K562 (cell line): ENCODE results near the gene CCDC9. TPM values are rescaled to one million over a fixed set of nuclear protein-coding genes. Genes with fewer than 3 reads are reported as not detected.

Experiments used
- ARID3A ChIP-seq: IDR thresholded peaks from 2 replicates; pipeline ENCODE4 v1.6.1; 2012; ENCODE audit warnings: low read depth, low read length, improper control_type of control experiment, borderline replicate concordance
- BRCA1 ChIP-seq, 2 experiments: fragments of 450-650 bp in 1 of 2; sonication (generic) in 1 of 2; formaldehyde crosslinking in 1 of 2; IDR thresholded peaks; 2 replicates each; pipeline versions ENCODE4 v1.5.0 to v1.6.1; 2017 to 2020; ENCODE audit warnings: mild to moderate bottlenecking in 1 of 2, missing genetic modification reagents in 1 of 2
- DNMT1 ChIP-seq: fragments of 450-650 bp; IDR thresholded peaks from 2 replicates; pipeline ENCODE4 v1.6.1; 2016; ENCODE audit warnings: antibody characterized with exemption, mild to moderate bottlenecking
- FOS ChIP-seq: IDR thresholded peaks from 3 replicates; pipeline ENCODE4 v1.6.1; 2011; ENCODE audit not compliant: insufficient read length; ENCODE audit errors: extremely low read depth
- FOXJ2 ChIP-seq: fragments of 200-800 bp; sonication (Bioruptor generic); IDR thresholded peaks from 2 replicates; pipeline ENCODE4 v1.6.1; 2016; ENCODE audit warnings: missing genetic modification characterization, missing compliant biosample characterization
- GTF2F1 ChIP-seq: IDR thresholded peaks from 2 replicates; pipeline ENCODE4 v1.6.1; 2011; ENCODE audit warnings: low read depth, low read length, improper control_type of control experiment
- HDAC1 ChIP-seq, 2 experiments: fragments of 450-650 bp; IDR thresholded peaks; 2 replicates each; pipeline ENCODE4 v1.6.1; 2016 to 2017; ENCODE audit warnings: inconsistent platforms in 1 of 2, mild to moderate bottlenecking in 1 of 2, moderate library complexity in 1 of 2
- KLF16 ChIP-seq: IDR thresholded peaks from 2 replicates; pipeline ENCODE4 v1.6.1; 2016; ENCODE audit warnings: antibody characterized with exemption
- MTA2 ChIP-seq: fragments of 450-650 bp; IDR thresholded peaks from 2 replicates; pipeline ENCODE4 v1.6.1; 2016; ENCODE audit warnings: low read depth
- NCOA6 ChIP-seq: fragments of 450-650 bp; IDR thresholded peaks from 2 replicates; pipeline ENCODE4 v1.6.1; 2017; ENCODE audit warnings: mild to moderate bottlenecking
- ZBTB11 ChIP-seq, 3 experiments: fragments of 200-800 bp in 1 of 3; fragments of 250-450 bp in 1 of 3; fragments of 450-650 bp in 1 of 3; sonication (Bioruptor Pico) in 1 of 3; sonication (Bioruptor generic) in 1 of 3; formaldehyde crosslinking in 1 of 3; IDR thresholded peaks; 2 replicates each; pipeline versions ENCODE4 v1.6.1 to v1.8.0; 2016 to 2022; ENCODE audit warnings: mild to moderate bottlenecking in 2 of 3, missing genetic modification characterization in 2 of 3, missing compliant biosample characterization in 1 of 3, moderate library complexity in 1 of 3
- ZEB2 ChIP-seq: fragments of 450-650 bp; IDR thresholded peaks from 2 replicates; pipeline ENCODE4 v1.6.1; 2016
- ZNF384 ChIP-seq: IDR thresholded peaks from 2 replicates; pipeline ENCODE4 v1.6.1; 2012; ENCODE audit warnings: low read depth, low read length, improper control_type of control experiment
- ZNF436 ChIP-seq: fragments of 250-450, 450-650 bp; sonication (Bioruptor Pico); formaldehyde crosslinking; IDR thresholded peaks from 2 replicates; pipeline ENCODE4 v1.7.0; 2020; ENCODE audit warnings: mild to moderate bottlenecking
- ZNF507 ChIP-seq: conservative IDR thresholded peaks from 2 replicates; pipeline ENCODE4 v1.6.1; 2017; ENCODE audit warnings: missing genetic modification characterization, missing compliant biosample characterization
- ZNF764 ChIP-seq: fragments of 250-450 bp; sonication (Bioruptor Pico); IDR thresholded peaks from 2 replicates; pipeline ENCODE4 v1.4.0; 2020; ENCODE audit warnings: low read depth, mild to moderate bottlenecking, moderate library complexity
- polyA plus RNA-seq, 8 experiments: library from polyadenylated mRNA; depleted of rRNA in 4 of 8; stranded (reverse) in 5 of 8; unstranded in 3 of 8; fragments of >200 nt; fragmentation: Nextera tagmentation in 2 of 8; fragmentation: Illumina TruSeq in 1 of 8; extraction: Ambion mirVana in 2 of 8; extraction: Trizol in 1 of 8; gene quantifications; 2 replicates each; pipeline versions ENCODE4 v1.2.1 to v1.2.3, GENCODE V29; 2011 to 2014; ENCODE audit warnings: inconsistent platforms in 1 of 8, missing spikeins in 1 of 8
- total RNA-seq, 7 experiments: library from RNA; depleted of rRNA in 6 of 7; stranded (reverse); fragments of >200 nt in 6 of 7; fragmentation: Illumina TruSeq in 2 of 7; extraction: Trizol in 2 of 7; gene quantifications; 2 replicates each; pipeline versions ENCODE4 v1.2.1 to v1.2.3, GENCODE V29; 2011 to 2021; ENCODE audit warnings: low replicate concordance in 1 of 7
- TF ChIP-seq, protein P1 (sequence below): sonication (generic); formaldehyde crosslinking; IDR thresholded peaks from 2 replicates; pipeline ENCODE4 v1.8.1; 2022; ENCODE audit warnings: missing genetic modification reagents
- TF ChIP-seq, protein P2 (sequence below): sonication (generic); formaldehyde crosslinking; IDR thresholded peaks from 2 replicates; pipeline ENCODE4 v1.8.0; 2023; ENCODE audit warnings: mild to moderate bottlenecking, missing genetic modification reagents

CCDC9 gene
- total and polyA plus RNA-seq, 9 of the 15 experiments (the other 6 are each of a cell fraction or from before 2014, with no cell fraction given): 0.23 to 38.6 (median 8.4) TPM

DNA sequence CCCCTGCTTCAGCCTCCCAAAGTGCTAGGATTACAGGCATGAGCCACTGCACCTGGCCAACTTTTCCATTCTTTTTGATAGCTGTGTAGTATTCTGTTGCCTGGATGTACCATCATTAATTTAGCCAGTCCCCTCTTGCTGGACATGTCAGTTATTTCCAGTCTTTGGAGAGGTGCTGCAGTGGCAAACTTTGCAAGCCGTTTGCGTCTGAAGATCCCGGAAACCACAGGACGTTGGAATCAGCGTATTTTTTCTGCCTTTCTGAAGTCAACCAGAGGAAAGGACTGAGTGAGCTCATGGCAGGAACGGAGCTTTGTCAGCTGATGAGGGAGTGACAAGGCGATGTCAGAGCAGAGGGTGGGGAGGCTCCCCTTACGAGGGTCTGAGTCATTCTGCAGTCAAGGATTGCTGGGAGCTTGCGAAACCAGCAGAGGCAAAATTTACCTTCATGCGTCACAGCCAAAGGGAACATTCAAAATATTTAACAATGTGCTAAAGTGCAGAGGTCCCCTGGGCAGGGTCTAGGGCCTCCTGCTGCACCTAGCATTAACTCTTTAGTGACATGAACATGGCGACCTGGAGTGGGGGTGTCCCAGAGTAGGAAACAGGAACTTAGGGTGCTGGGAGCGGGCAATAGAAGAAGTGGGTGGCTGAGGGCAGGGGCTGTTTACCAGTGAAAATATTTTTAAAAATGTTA lies 58.9 kb downstream of the CCDC9 start (continued):
- peak; percentile 51 for TF ChIP-seq ZNF384
- no peak for TF ChIP-seq ZNF436
- TF ChIP-seq BRCA1 (IDR thresholded peaks at IDR 0.05): no peak
- no peak for TF ChIP-seq BRCA1 (CRISPR knock-in tag; IDR thresholded peaks at IDR 0.05)
- TF ChIP-seq ZNF507 (tag): no peak
- peak; percentile 3 for TF ChIP-seq MTA2
- TF ChIP-seq FOS: peak; percentile 64
- no peak for TF ChIP-seq DNMT1
- TF ChIP-seq ARID3A: no peak
- no peak for TF ChIP-seq GTF2F1
- TF ChIP-seq FOXJ2: no peak; the same call in 1 of the 2 replicates
- TF ChIP-seq ZEB2: 0 out of 2 replicates have a peak, but pooled peaks have one; percentile 61
- TF ChIP-seq ZNF764 (CRISPR knock-in tag): no peak
- no peak for TF ChIP-seq NCOA6
- TF ChIP-seq KLF16: no peak
- TF ChIP-seq ZBTB11 (CRISPR knock-in tag; IDR thresholded peaks at IDR 0.05): no peak
- TF ChIP-seq HDAC1 (IDR thresholded peaks at IDR 0.05): peak in 1 of 2 experiments; percentile 70; a peak in 2 of 4 replicates
- TF ChIP-seq, protein P1, sequence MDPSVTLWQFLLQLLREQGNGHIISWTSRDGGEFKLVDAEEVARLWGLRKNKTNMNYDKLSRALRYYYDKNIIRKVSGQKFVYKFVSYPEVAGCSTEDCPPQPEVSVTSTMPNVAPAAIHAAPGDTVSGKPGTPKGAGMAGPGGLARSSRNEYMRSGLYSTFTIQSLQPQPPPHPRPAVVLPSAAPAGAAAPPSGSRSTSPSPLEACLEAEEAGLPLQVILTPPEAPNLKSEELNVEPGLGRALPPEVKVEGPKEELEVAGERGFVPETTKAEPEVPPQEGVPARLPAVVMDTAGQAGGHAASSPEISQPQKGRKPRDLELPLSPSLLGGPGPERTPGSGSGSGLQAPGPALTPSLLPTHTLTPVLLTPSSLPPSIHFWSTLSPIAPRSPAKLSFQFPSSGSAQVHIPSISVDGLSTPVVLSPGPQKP (CRISPR knock-in tag): no peak
- TF ChIP-seq, protein P2, sequence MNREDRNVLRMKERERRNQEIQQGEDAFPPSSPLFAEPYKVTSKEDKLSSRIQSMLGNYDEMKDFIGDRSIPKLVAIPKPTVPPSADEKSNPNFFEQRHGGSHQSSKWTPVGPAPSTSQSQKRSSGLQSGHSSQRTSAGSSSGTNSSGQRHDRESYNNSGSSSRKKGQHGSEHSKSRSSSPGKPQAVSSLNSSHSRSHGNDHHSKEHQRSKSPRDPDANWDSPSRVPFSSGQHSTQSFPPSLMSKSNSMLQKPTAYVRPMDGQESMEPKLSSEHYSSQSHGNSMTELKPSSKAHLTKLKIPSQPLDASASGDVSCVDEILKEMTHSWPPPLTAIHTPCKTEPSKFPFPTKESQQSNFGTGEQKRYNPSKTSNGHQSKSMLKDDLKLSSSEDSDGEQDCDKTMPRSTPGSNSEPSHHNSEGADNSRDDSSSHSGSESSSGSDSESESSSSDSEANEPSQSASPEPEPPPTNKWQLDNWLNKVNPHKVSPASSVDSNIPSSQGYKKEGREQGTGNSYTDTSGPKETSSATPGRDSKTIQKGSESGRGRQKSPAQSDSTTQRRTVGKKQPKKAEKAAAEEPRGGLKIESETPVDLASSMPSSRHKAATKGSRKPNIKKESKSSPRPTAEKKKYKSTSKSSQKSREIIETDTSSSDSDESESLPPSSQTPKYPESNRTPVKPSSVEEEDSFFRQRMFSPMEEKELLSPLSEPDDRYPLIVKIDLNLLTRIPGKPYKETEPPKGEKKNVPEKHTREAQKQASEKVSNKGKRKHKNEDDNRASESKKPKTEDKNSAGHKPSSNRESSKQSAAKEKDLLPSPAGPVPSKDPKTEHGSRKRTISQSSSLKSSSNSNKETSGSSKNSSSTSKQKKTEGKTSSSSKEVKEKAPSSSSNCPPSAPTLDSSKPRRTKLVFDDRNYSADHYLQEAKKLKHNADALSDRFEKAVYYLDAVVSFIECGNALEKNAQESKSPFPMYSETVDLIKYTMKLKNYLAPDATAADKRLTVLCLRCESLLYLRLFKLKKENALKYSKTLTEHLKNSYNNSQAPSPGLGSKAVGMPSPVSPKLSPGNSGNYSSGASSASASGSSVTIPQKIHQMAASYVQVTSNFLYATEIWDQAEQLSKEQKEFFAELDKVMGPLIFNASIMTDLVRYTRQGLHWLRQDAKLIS (CRISPR knock-in tag): no peak
